Measurements from ENCODE around the gene SDK1.

- no peak for TF ChIP-seq SIN3A (IDR thresholded peaks at IDR 0.05; ENCODE audit: low read depth, low read length)
- TF ChIP-seq CTCF (IDR thresholded peaks at IDR 0.05 in 2 of 3, conservative IDR thresholded peaks at IDR 0.05 in 1 of 3; ENCODE audit: control insufficient read depth in 2 of 3, extremely low read depth in 1 of 3, insufficient read depth in 1 of 3, low read depth in 3 of 3, low read length in 3 of 3): no peak
Measured at GRCh38 chr7:3270362-3270761, 30.7 kb upstream of the SDK1 start.

All from GM12878 (cell line).